ENCODE measurements around the gene KREMEN1.
A peak's percentile ranks its signal among the peaks of the same experiment; 100 is the strongest.
"Not testable (repeated sequence)": the region's sequence is repeated elsewhere in the genome, so short reads cannot be mapped to it uniquely, and the experiment has no call there.

KREMEN1 gene

GRCh38 chr22:29072979-29073617 is at the start of gene KREMEN1:
KREMEN1 (plus strand) TSS chr22:29073035; CDS start chr22:29073131, 96 bp downstream.
- DNase-seq (ENCODE audit: low read depth in 2 of 2): no peak

- DNase-seq (ENCODE audit: low read depth in 2 of 2): no peak
Measured at GRCh38 chr22:29023172-29023796, 49.6 kb upstream of the KREMEN1 start.

- DNase-seq (ENCODE audit: low read depth in 2 of 2): no peak
Measured at GRCh38 chr22:29026579-29026978, 46.3 kb upstream of the KREMEN1 start.

- no peak for DNase-seq (ENCODE audit: low read depth in 2 of 2)
Measured at GRCh38 chr22:29028468-29028867, 44.4 kb upstream of the KREMEN1 start.

- no peak for DNase-seq (ENCODE audit: low read depth in 2 of 2)
Measured at GRCh38 chr22:29029202-29030000, 43.4 kb upstream of the KREMEN1 start.

- no peak for DNase-seq (ENCODE audit: low read depth in 2 of 2)
Measured at GRCh38 chr22:29030016-29030617, 42.7 kb upstream of the KREMEN1 start.

GRCh38 chr22:29030618-29031226 is 42.1 kb upstream of the KREMEN1 start:
- DNase-seq (ENCODE audit: low read depth in 2 of 2): no peak

GRCh38 chr22:29031227-29032011 is 41.4 kb upstream of the KREMEN1 start:
- no peak for DNase-seq (ENCODE audit: low read depth in 2 of 2)

GRCh38 chr22:29032014-29032475 is 40.8 kb upstream of the KREMEN1 start:
- no peak for DNase-seq (ENCODE audit: low read depth in 2 of 2)

GRCh38 chr22:29032584-29032983 is 40.3 kb upstream of the KREMEN1 start:
- no peak for DNase-seq (ENCODE audit: low read depth in 2 of 2)

GRCh38 chr22:29037340-29037932 is 35.4 kb upstream of the KREMEN1 start:
- no peak for DNase-seq (ENCODE audit: low read depth in 2 of 2)

GRCh38 chr22:29039148-29039547 is 33.7 kb upstream of the KREMEN1 start:
- no peak for DNase-seq (ENCODE audit: low read depth in 2 of 2)

GRCh38 chr22:29039684-29040083 is 33.2 kb upstream of the KREMEN1 start:
- not testable (repeated sequence) for DNase-seq (ENCODE audit: low read depth in 2 of 2)

GRCh38 chr22:29040385-29041275 is 32.2 kb upstream of the KREMEN1 start:
- DNase-seq (ENCODE audit: low read depth in 2 of 2): peak; percentile 43 to 46

GRCh38 chr22:29041408-29041807 is 31.4 kb upstream of the KREMEN1 start:
- no peak for DNase-seq (ENCODE audit: low read depth in 2 of 2)

GRCh38 chr22:29043906-29044575 is 28.8 kb upstream of the KREMEN1 start:
- DNase-seq (ENCODE audit: low read depth in 2 of 2): no peak

GRCh38 chr22:29044657-29045176 is 28.1 kb upstream of the KREMEN1 start:
- no peak for DNase-seq (ENCODE audit: low read depth in 2 of 2)

- DNase-seq (ENCODE audit: low read depth in 2 of 2): no peak
Measured at GRCh38 chr22:29048822-29049654, 23.8 kb upstream of the KREMEN1 start.

All from stimulated activated CD8-positive, alpha-beta memory T cell treated with anti-CD3 and anti-CD28 coated beads, Interleukin-7, amount 100 ng/mL, for 4 hours (primary cell).